ENCODE results near the gene NKX1-2.

NKX1-2 gene

GRCh38 chr10:124461642-124462347, 12.0 kb upstream of the NKX1-2 start, which contains the start of gene LHPP:
Gene LHPP (plus strand): TSS chr10:124461823. CDS start chr10:124461863, 40 bp downstream.
- POLR2A ChIA-PET, result interaction anchor here (0.6 to 2.0 kb wide), 10 partner anchors 9 to 339 kb away, joined by 3 to 17 read pairs (median 3); partner anchors contain the start of genes ABRAXAS2, NKX1-2 and OAT
- no peaks in the 10 kb centered on the region for H3K9me3 ChIP-seq (ENCODE audit: control insufficient read depth, insufficient read depth, low read depth, low read length)
- TF ChIP-seq ZBTB48 (tag by site-specific recombination; IDR thresholded peaks at IDR 0.05) (0 out of 2 replicates have a peak, but pooled peaks have one; percentile 66), KLF7 (tag by site-specific recombination; IDR thresholded peaks at IDR 0.05; ENCODE audit: borderline replicate concordance) (0 out of 2 replicates have a peak, but pooled peaks have one; percentile 68), ZBTB44 (tag by site-specific recombination; IDR thresholded peaks at IDR 0.05) (0 out of 2 replicates have a peak, but pooled peaks have one; percentile 55), ZXDB (tag by site-specific recombination; IDR thresholded peaks at IDR 0.05) (peak; percentile 59), ZBTB10 (tag by site-specific recombination; IDR thresholded peaks at IDR 0.05) (peak; percentile 93; the same call in 1 of the 2 replicates), SCRT2 (tag by site-specific recombination; IDR thresholded peaks at IDR 0.05) (no peak), ZNF184 (tag by site-specific recombination; IDR thresholded peaks at IDR 0.05) (0 out of 2 replicates have a peak, but pooled peaks have one; percentile 50), ZNF580 (tag by site-specific recombination; IDR thresholded peaks at IDR 0.05) (no peak), PBX3 (CRISPR knock-in tag; IDR thresholded peaks at IDR 0.05) (peak; percentile 74; the same call in 1 of the 2 replicates), YY1 (tag by site-specific recombination; IDR thresholded peaks at IDR 0.05) (peak; percentile 71), ZBTB8A (tag by site-specific recombination; IDR thresholded peaks at IDR 0.05) (peak; percentile 68), ZEB2 (tag by site-specific recombination; IDR thresholded peaks at IDR 0.05) (no peak), ZBTB11 (tag by site-specific recombination; conservative IDR thresholded peaks at IDR 0.05; ENCODE audit: low read depth) (peak; percentile 39; the same call in 1 of the 2 replicates), ZSCAN30 (tag by site-specific recombination; IDR thresholded peaks at IDR 0.05) (peak; percentile 50; the same call in 1 of the 2 replicates), ZNF202 (tag by site-specific recombination; IDR thresholded peaks at IDR 0.05; ENCODE audit: borderline replicate concordance) (no peak), ZNF549 (tag by site-specific recombination; IDR thresholded peaks at IDR 0.05) (no peak), ZFP37 (tag by site-specific recombination; IDR thresholded peaks at IDR 0.05) (no peak), KLF9 (tag by site-specific recombination; IDR thresholded peaks at IDR 0.05; ENCODE audit: low read depth) (peak; percentile 79), ZBTB20 (tag by site-specific recombination; IDR thresholded peaks at IDR 0.05) (peak; percentile 71; the same call in 1 of the 2 replicates), ZFHX2 (tag by site-specific recombination; conservative IDR thresholded peaks at IDR 0.05) (peak; percentile 35; the same call in 1 of the 2 replicates), GLIS2 (tag by site-specific recombination; IDR thresholded peaks at IDR 0.05) (peak; percentile 86), ZNF121 (tag by site-specific recombination; IDR thresholded peaks at IDR 0.05) (peak; percentile 60; the same call in 1 of the 2 replicates), ZNF596 (tag by site-specific recombination; IDR thresholded peaks at IDR 0.05) (peak; percentile 67; the same call in 1 of the 2 replicates), ZNF76 (tag by site-specific recombination; IDR thresholded peaks at IDR 0.05; ENCODE audit: borderline replicate concordance, low read depth) (peak; percentile 92), ZBTB17 (tag by site-specific recombination; IDR thresholded peaks at IDR 0.05) (peak; percentile 52; the same call in 1 of the 2 replicates), WT1 (tag by site-specific recombination; IDR thresholded peaks at IDR 0.05) (no peak)

More at GRCh38 chr10:124461642-124462347, 12.0 kb upstream of the NKX1-2 start, which contains the start of gene LHPP:
- Histone ChIP-seq H3K4me3 (ENCODE audit: low read depth, low read length) (peak within 1 kb of the TSS; percentile 78), H3K4me1 (ENCODE audit: control insufficient read depth, insufficient read depth, low read length) (no peaks in the 10 kb centered on the region), H3K27ac (ENCODE audit: extremely low read depth, low read depth, low read length) (peak within 1 kb of the TSS; percentile 44; the same call in 1 of the 2 replicates), H3K36me3 (ENCODE audit: control insufficient read depth in 2 of 2, insufficient read depth in 1 of 2, low read length in 2 of 2) (no peaks in the 10 kb centered on the region; a peak in 1 of 3 replicates)
- CTCF ChIA-PET, result interaction anchor here (0.7 kb wide), 1 partner anchor 44 kb away, joined by 3 read pairs; no protein-coding TSS in a partner anchor
